ENCODE results near the gene CMTM5.

CMTM5 gene

DNA sequence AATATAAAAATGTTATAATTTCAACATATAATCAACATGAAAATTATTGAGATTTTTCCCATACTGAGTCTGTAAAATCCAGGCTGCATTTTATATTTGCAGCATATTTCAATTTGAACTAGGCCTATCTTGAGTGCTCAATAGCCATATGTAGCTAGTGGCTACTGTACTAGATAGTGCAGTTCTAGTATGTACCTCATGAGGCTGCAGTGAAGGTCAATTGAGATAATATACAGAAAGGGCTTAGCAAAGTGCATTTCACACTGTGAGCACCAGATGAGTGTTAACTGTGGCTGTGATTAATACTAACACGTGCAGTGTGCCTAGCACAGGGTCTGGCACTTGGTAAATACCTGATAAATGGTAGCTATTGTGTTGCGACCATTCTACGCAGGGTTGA lies 18.8 kb upstream of the CMTM5 start:
- DNase-seq (ENCODE audit: low read depth in 2 of 2) = no peak

DNA sequence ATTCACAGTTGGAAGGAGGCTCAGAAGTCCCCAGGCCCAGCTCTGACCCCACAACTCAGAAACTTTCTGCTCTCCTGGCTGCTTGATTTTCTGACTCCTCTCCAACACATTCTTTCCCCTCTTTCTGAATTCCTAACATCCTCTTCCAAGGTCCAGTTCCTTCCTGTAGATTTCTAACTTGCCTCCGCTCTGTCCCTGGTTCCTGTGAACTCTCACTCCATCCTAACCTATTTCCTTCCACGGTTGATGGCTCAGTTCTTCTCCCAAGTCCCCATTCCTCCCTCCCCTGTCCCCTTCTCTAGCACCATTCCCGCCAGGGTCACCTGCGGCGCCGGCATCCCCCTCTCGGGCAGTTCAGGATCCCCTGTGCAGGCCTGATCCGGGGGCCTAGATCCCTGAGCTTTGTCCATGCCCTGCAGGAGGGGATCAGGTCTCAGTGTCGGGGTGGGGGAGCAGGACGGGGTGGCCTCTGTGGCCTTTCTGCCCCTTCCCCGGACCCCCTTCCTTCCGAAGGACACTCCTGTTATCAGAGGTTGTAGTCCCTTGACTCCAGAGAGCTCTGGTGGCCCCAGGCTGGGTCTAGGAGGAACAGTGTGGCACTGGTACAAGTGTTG lies 18.2 kb upstream of the CMTM5 start:
- DNase-seq (ENCODE audit: low read depth in 2 of 2) = no peak

DNA sequence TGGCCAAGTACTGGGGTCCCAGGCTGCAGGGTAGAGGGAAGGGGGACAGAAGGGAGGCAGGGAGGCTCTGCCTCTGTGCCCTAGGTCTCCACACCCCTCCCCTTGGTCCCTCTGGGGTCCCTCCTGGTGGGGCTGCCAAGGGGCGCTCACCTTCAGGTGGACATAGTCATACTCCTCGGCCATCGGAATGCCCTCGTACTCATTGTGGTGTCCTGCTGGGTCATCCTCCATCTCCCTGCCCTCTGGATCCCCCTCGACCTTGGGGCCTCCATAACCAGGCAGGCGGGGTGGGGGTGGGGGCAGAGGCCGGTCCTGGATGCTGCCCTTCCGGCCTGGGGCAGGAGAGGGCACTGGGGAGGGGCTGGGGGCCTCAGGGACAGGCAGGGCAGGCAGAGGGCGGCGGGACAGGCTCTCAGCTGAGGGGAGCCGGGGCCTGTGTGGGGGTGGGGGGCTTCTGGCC lies 17.6 kb upstream of the CMTM5 start:
- DNase-seq (ENCODE audit: low read depth in 2 of 2) = no peak

DNA sequence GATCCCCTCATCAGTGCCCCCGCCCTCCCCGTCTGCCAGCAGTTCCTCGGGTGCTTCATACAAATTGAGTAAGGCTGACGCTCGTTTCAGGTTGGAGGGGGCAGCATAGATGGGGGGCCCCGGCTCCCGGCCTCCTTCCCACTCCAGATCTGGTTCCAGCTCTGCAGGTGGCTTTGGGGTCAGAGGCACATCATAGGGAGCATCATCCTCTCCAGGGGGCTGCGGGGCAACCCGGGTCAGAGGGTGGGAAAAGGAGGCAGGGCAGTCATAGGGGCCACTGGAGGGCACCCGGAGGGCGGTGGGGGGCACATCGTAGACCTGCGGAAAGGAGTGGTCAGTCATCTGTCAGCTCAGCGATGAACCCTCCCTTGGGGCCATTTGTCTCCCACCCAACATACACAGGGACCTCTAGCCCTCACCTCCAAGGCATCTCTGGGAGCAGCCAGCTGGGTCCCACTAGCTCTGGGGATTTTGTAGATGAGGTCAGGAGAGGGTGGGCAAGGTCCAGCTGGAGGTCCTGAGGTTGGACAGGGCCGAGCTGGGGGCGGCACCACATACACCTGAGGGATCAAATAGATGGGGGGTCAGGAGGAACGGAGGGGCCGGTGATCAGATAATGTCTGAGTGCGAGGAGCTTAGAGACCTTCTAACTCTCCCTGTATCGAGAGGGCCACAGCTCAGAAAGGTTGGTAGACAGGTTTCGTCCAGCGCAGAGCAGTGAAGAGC lies 17.0 kb upstream of the CMTM5 start:
- DNase-seq (ENCODE audit: low read depth in 2 of 2) = no peak

DNA sequence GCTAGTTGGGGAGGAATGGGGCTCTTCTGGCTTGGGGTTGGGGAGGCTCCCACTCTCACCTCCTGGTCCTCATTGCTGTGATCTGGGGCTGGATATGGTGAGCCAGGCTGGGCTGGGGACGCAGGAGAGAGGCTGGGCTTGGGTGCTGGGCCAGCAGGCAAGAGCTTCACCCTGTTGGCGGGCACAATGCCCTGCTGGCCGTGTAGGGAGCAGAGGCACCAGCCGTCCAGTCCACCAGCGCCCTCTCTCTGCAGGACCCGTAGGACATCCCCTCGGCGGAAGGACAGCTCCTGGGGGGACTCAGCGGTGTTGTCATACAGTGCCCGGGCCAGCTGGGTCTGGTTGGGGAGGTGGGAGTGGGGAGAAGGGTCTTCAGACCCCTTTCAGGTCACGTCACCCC lies 16.4 kb upstream of the CMTM5 start:
- DNase-seq (ENCODE audit: low read depth in 2 of 2) = no peak

DNA sequence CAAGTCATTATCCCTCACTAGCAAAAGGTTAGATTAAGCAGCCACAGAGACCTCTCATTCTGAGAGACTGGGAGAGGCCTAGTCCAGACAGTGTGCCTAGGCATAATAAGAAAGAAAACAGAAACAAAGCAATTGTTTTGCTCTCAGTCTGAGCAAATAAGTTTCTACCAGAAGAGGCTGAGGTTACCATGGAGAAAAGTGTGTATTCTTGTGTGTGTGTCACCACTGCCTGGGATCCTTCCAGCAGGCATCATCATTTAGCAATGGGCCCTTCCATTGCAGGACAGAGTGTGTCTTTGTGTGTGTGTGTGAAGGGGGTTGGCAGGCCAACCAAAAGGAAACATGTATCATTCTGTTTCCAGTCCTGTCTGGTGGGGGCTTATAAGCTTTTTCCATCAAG lies 15.5 kb upstream of the CMTM5 start:
- DNase-seq (ENCODE audit: low read depth in 2 of 2) = no peak

DNA sequence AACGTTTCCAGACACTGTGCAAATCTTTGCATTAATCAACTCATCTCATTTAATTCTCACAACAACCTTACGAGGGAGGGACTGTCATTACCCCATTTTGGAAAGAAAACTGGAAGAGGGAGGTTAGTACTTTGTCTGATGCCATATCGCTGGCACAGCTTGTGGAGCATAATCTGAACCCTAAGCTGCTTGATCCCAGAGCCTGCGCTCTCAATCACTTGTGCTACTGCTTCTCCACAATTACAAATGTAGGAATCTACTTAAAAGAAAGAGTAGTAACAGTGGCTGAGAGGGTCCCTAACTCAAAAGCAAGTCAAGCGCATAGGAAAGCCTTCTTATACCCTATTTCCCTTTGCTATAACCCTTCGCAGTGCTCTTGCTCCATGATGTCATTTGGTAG lies 15.1 kb upstream of the CMTM5 start:
- DNase-seq (ENCODE audit: low read depth in 2 of 2) = no peak

DNA sequence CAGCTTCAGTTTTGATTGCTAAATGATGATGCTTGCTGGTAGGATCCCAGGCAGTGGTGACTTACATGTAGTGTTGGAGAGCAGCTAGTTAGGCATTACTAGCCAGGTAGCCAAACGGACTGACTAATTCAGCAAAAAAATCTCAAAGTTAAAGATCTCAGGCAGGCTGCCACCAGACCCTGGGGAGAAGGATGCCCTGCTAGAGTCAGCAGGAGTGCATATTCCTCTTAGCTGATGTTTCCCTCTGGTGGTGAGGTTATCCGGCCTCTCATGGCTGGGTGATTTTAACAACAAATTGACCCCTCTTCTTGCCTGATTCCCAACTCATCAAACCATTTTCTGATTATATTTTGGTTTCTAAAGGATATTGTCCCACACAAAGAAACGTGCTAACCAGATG lies 14.6 kb upstream of the CMTM5 start:
- no peak for DNase-seq (ENCODE audit: low read depth in 2 of 2)

DNA sequence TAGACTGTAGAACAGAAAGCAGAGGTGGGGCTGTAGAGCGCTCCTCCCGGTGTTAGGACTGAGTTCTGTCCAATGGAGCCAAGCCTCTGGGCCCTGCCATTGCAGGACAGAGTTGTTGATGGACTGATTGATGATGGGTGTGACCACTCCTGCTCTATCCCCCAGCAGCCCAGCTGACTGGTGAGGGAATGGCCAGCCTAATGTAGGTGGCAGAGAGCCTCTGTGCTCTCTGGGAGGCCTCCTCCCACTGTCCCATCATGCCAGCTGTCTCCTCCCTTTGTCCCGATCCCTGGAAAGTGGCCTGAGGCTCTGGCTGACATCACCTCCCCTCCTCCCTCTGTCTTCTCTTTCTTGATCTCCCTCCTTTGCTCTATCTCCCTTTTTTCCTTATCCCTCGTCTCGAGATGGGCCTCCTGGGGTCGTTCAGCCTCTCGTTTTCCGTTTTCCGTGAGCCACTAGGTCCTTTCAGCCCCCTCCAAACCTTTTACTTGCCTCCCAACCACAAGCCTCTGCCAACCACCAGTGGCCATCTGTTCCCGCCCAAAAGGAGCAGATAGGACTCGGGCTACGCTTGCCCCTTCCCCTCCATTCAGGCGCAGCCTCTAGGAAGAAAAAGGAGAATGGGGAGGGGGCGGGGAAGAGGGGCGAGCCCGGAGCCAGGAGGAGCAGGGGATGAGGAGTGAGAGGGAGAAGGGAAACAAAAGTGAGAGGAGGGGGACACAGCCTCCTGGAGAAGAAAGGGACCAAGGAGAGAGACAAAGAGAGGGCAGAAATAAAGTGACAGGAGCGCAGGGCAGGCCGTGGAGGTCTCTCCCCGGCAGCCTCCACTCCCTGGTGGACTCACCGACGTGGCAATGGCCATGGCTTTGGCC lies 12.4 kb upstream of the CMTM5 start:
- DNase-seq (ENCODE audit: low read depth in 2 of 2) = no peak

DNA sequence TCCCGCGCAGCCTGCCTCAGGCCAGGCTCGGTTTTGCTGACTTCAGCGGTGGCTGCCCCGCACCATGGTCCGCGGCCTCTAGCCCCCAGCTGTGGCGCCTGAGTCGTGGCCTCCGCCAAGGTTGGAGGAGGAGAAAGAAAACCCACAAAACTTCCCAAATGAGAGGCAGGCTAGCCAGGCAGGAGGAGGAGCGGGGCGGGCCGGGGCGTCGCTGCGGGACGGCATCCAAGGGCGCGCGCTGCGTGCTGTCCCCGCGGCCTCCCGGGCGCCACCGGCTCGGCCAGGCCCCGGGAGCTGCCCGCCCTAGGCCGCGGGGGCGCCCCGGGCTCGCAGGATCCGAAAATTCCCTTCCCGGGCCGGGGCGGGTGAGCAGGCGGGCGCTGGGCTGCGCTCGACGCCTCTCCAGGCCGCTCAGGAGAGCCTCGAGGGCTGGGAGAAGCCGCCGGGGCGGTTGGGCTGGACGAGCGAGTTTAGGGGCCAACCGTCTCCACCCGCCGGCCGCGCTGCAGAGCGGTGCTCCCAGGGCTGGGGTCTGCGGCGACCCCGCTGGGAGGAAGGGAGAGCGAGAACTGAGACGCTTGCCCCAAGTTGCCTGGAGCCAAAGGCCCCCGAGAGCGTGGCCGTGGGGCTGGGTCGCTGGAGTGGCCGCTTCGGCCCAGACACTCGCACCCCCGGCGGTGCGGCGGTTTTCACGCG lies 11.7 kb upstream of the CMTM5 start, which contains the start of gene EFS:
Gene EFS, minus strand, starts transcription at position 137 of the 696 bp plus-strand sequence. CDS start 147 bp downstream, outside the sequence.
- DNase-seq (ENCODE audit: low read depth in 2 of 2) = no peak

DNA sequence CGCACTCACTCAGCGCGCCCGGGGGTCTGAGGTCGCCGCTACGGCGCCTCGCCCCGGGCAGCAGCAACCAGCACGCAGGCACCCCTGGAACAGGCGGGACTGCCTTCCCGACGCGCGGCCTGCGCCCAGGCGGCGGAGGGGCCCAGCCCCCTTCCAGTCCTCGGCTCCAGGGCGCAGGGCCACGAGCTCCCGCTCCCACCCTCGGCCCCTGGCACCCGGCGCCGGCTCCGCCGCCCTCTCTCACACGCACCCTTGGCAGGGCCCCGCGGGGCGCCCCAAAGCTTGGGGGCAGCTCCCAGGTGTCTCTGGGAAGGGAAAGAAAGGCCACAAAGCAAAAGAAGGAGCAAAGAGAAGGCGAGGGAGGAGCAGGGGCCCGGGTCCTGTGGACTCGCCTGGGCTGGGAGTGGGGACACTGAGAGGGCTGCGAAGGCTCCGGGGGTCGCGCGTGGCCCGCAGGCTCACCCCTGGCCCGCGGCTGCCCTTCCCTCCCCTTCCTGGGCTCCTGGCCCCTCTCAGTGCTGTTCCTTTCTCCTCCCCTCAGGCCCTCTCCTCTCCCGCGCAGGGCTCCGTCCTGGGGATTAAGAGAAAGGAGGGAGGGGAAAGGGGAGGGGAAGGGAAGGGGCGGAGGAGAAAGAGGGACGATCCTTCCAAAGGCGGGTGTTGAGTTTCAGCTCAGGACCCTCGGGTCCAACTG lies 11.0 kb upstream of the CMTM5 start:
- DNase-seq (ENCODE audit: low read depth in 2 of 2) = no peak

DNA sequence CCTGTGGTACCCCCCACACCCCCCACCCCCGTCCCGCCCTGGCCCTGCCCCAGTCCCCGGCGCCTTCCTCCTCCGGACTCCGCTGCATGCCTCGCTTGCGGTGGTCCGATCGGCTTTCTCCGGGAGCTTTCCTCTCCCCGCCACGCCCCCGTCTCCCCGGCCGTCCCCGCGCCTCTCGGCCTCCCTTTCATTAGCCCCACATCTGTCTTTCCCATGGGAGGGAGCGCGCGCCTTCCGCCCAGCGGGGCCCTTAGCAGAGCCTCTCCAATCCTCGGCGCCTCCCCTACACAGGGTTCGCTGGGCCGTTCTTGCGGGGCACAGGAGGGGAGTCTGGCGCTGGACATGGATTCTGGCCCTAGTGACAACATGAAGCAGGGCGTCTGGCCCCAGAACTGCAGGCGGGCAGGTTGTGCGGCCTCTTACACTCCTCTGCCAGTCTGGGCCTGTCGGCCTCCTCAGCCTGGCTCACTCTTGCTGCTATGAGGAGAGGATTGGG lies 10.4 kb upstream of the CMTM5 start:
- DNase-seq (ENCODE audit: low read depth in 2 of 2) = no peak

DNA sequence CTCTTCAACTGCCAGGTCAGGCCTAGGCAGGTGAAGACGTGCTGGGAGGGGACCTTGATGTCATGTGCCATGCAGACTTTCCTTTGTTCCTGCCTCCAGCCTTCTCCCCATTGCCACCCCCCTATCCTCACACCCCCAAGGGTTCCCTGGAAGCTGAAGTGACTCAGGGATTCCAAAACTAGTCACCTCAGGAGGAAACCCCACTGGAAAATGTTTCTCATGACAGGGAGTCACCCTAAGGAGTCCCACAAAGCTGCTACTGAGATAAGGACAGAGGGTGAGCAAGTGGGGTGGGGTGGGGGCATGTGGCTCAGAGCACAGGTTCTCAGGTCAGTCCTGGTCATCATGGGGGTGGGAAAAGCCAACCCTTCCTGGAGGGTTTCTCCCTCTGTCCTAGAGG lies 6.6 kb upstream of the CMTM5 start:
- DNase-seq (ENCODE audit: low read depth in 2 of 2) = no peak

DNA sequence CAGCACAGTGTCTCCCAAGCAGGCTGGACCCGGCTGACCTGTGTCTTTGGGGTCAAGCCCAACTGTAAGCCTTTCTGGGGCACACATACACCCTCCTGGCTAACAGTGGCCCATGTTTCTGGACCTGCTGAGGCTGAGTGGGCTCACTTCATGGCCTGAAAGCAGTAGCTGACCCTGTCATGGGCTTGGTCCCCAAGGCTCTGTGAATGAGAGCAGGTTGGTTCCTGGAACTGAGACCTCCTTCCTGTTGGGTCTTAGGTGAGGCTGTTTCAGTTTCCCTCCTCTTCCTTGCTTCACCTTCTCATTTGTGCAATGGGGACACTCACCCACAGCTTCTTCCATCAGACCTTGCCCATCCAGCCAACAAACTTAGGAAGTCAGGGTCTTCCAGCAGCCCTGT lies 5.0 kb upstream of the CMTM5 start:
- DNase-seq (ENCODE audit: low read depth in 2 of 2) = no peak

DNA sequence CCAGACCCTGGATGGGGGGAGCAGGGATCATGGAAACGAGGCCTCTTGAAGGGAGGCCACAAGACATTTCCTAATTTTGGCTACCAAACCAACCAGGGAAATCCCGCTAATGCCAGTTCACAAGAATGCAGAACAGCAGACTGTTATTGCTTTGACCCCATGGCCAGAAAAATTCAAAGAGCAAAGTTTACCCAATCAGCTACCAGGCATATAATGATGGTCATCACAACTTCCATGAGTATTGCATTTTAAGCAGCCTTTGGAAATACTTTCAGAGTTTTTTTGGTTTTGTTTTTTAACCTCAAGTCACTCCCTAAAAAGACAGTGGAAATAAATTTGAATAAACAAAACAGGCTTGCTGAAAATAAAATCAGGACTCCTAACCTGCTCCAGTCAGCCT lies 4.3 kb upstream of the CMTM5 start, which contains the start of gene IL25:
Gene IL25, plus strand, starts transcription at position 301 of the 400 bp plus-strand sequence.
- DNase-seq (ENCODE audit: low read depth in 2 of 2) = no peak

DNA sequence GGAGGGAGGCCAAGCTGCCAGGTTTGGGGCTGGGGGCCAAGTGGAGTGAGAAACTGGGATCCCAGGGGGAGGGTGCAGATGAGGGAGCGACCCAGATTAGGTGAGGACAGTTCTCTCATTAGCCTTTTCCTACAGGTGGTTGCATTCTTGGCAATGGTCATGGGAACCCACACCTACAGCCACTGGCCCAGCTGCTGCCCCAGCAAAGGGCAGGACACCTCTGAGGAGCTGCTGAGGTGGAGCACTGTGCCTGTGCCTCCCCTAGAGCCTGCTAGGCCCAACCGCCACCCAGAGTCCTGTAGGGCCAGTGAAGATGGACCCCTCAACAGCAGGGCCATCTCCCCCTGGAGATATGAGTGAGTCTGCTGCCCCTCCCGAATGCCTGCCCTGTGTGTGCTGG lies 3.8 kb upstream of the CMTM5 start:
- no peak for DNase-seq (ENCODE audit: low read depth in 2 of 2)

DNA sequence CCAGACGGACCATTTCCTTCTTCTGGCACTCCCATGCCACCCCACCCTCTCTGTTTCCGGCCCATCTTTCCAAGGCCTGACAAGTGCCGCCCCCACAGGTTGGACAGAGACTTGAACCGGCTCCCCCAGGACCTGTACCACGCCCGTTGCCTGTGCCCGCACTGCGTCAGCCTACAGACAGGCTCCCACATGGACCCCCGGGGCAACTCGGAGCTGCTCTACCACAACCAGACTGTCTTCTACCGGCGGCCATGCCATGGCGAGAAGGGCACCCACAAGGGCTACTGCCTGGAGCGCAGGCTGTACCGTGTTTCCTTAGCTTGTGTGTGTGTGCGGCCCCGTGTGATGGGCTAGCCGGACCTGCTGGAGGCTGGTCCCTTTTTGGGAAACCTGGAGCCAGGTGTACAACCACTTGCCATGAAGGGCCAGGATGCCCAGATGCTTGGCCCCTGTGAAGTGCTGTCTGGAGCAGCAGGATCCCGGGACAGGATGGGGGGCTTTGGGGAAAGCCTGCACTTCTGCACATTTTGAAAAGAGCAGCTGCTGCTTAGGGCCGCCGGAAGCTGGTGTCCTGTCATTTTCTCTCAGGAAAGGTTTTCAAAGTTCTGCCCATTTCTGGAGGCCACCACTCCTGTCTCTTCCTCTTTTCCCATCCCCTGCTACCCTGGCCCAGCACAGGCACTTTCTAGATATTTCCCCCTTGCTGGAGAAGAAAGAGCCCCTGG lies 1.2 kb upstream of the CMTM5 start:
- DNase-seq (ENCODE audit: low read depth in 2 of 2) = no peak

DNA sequence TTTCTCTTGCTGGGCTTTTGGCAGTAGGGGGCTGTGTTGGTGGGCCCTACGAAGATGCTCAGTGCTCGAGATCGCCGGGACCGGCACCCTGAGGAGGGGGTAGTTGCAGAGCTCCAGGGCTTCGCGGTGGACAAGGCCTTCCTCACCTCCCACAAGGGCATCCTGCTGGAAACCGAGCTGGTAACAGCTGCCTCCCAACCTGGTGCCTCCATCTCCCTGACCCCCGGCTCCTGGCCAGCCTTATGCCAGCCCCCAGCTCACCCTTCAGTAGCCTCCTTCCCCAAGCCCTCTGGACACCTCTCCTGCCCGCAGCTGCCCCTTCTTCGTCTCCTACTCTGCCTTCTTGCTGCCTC lies 328 bp downstream of the CMTM5 start:
- no peak for DNase-seq (ENCODE audit: low read depth in 2 of 2)

DNA sequence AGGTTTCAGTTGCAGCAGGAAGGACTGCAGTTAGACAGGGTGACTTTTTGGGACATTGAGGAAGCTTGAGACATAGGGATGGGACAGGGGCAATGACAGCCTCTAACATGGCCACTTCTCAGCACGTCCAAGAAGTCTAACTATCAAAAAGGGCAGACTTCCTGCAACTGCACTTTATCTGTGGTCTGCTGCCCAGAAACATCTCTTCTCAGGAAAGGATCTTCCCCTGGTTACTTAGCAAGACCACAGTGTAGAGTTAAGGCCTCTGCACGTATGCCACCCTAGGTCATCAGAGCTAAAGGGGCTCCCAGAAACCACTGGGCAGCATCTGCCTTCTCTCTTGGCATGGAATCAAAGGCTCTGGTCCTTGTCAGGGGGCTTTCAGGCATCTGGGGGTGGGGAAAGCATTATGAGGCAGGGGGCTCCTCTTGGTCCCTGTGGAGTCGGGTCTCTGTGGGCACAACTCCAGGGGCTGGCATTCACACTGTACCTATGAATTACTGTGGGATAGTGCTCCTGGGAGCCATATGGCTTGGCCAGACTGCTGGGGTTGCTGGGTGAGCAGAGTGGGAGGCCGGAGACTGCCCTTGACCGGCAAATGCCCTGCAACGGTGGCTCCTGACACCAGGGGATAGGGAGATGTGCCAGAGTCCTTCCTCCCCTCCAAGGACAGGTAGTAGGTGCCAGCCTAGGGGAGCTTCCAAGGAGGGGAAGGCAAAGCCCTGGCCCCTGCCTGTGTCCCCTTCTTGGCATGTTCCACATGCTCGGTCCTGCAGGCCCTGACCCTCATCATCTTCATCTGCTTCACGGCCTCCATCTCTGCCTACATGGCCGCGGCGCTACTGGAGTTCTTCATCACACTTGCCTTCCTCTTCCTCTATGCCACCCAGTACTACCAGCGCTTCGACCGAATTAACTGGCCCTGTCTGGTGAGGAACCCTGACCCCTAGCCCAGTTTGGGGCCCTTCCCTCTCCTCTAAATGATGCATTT lies 1.0 kb downstream of the CMTM5 start:
- no peak for DNase-seq (ENCODE audit: low read depth in 2 of 2)
